ENCODE measurements around the gene GLOD5. TPM values are rescaled to one million over a fixed set of nuclear protein-coding genes. Genes with fewer than 3 reads are reported as not detected.
"Not testable (repeated sequence)": the region's sequence is repeated elsewhere in the genome, so short reads cannot be mapped to it uniquely, and the experiment has no call there.

The GLOD5 gene
- total RNA-seq, 3 donors from 2014 or later (not counting 1 experiment from before 2014, with no cell fraction given) = not detected

GRCh38 chrX:48815266-48815665 is 53.7 kb downstream of the GLOD5 start:
- Histone ChIP-seq H3K27ac (ENCODE audit: low read length) (no peak overlapping the region), H3K36me3 (ENCODE audit: control insufficient read depth, insufficient read depth, low read length) (peaks cover 7% of the 10 kb centered on the region), H3K4me3 (ENCODE audit: low read length) (no peak overlapping the region), H3K4me1 (ENCODE audit: control insufficient read depth, insufficient read depth, low read length) (no peaks in the 10 kb centered on the region), H3K9me3 (ENCODE audit: control insufficient read depth, insufficient read depth, low read length) (no peaks in the 10 kb centered on the region), H3K27me3 (ENCODE audit: control insufficient read depth, insufficient read depth, low read length) (no peaks in the 10 kb centered on the region)
- no peaks in the 10 kb centered on the region for H3K27me3 Mint-ChIP-seq (ENCODE audit: low read depth in 2 of 2)
- no peak overlapping the region for H3K4me3 Mint-ChIP-seq
- no peak for ATAC-seq
- WGBS (ENCODE audit: insufficient coverage) = 97% methylated on average over 6 of the region's 8 CpGs
- no peaks in the 10 kb centered on the region for H3K9me3 Mint-ChIP-seq
- TF ChIP-seq CTCF (IDR thresholded peaks at IDR 0.05) = no peak
- H3K27ac Mint-ChIP-seq = peak overlapping the region in 1 of 2 donors; percentile 45
- peaks cover 0 to 13% of the 10 kb centered on the region in 2 donors for H3K4me1 Mint-ChIP-seq
- no peak for DNase-seq
- no peaks in the 10 kb centered on the region for H3K36me3 Mint-ChIP-seq
- intact Hi-C loops (cut with micrococcal nuclease) = no loop called here

GRCh38 chrX:48816014-48816810 is 54.7 kb downstream of the GLOD5 start:
- Mint-ChIP-seq H3K4me1 (peaks cover 0 to 13% of the 10 kb centered on the region in 2 donors), H3K27me3 (ENCODE audit: low read depth in 2 of 2) (no peaks in the 10 kb centered on the region), H3K27ac (no peak overlapping the region), H3K9me3 (no peaks in the 10 kb centered on the region), H3K4me3 (no peak overlapping the region), H3K36me3 (no peaks in the 10 kb centered on the region)
- Histone ChIP-seq H3K36me3 (ENCODE audit: control insufficient read depth, insufficient read depth, low read length) (peaks cover 7% of the 10 kb centered on the region), H3K9me3 (ENCODE audit: control insufficient read depth, insufficient read depth, low read length) (no peaks in the 10 kb centered on the region), H3K4me3 (ENCODE audit: low read length) (no peak overlapping the region), H3K27me3 (ENCODE audit: control insufficient read depth, insufficient read depth, low read length) (no peaks in the 10 kb centered on the region), H3K4me1 (ENCODE audit: control insufficient read depth, insufficient read depth, low read length) (no peaks in the 10 kb centered on the region), H3K27ac (ENCODE audit: low read length) (no peak overlapping the region)
- WGBS (ENCODE audit: insufficient coverage) = 96% methylated on average over 17 of the region's 18 CpGs
- intact Hi-C loops (cut with micrococcal nuclease) = no loop called here
- no peak for ATAC-seq
- DNase-seq = no peak
- no peak for TF ChIP-seq CTCF (IDR thresholded peaks at IDR 0.05)

- no peak for DNase-seq
- Histone ChIP-seq H3K4me1 (ENCODE audit: control insufficient read depth, insufficient read depth, low read length) (no peaks in the 10 kb centered on the region), H3K27me3 (ENCODE audit: control insufficient read depth, insufficient read depth, low read length) (no peaks in the 10 kb centered on the region), H3K27ac (ENCODE audit: low read length) (no peak overlapping the region), H3K9me3 (ENCODE audit: control insufficient read depth, insufficient read depth, low read length) (no peaks in the 10 kb centered on the region), H3K4me3 (ENCODE audit: low read length) (no peak overlapping the region), H3K36me3 (ENCODE audit: control insufficient read depth, insufficient read depth, low read length) (peaks cover 9% of the 10 kb centered on the region)
- H3K4me1 Mint-ChIP-seq = peaks cover 0 to 13% of the 10 kb centered on the region in 2 donors
- H3K4me3 Mint-ChIP-seq = no peak overlapping the region
- no peaks in the 10 kb centered on the region for H3K36me3 Mint-ChIP-seq
- no peak overlapping the region for H3K27ac Mint-ChIP-seq
- no peak for ATAC-seq
- 97% methylated on average over 16 of the region's 16 CpGs for WGBS (ENCODE audit: insufficient coverage)
- TF ChIP-seq CTCF (IDR thresholded peaks at IDR 0.05) = no peak
- no peaks in the 10 kb centered on the region for H3K27me3 Mint-ChIP-seq (ENCODE audit: low read depth in 2 of 2)
- H3K9me3 Mint-ChIP-seq = no peaks in the 10 kb centered on the region
- intact Hi-C loops (cut with micrococcal nuclease) = no loop called here
These were observed 56.6 kb downstream of the GLOD5 start for GRCh38 chrX:48818098-48818497.

DNA sequence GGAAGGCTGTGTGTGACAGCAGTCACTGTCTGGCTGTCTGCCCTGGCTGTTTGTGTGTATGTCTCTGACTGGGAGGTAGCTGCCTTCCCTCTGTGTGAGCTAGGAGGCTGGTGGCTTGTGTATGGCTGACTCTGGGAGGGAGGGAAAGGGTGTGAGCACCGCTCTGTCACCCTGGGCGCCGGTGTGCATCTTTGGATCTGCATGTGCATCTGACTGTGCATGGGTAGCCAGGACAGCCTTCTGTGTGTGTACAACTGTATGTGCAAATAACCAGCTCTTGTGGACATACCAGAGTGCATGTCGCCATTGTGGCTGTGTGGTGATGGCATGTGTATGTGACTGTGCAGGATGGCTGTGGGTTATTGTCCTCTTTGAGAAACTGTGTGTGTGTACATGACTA is 57.3 kb downstream of the GLOD5 start:
- DNase-seq = no peak
- WGBS (ENCODE audit: insufficient coverage) = 95% methylated on average over 4 of the region's 4 CpGs

GRCh38 chrX:48819394-48819793 is 57.8 kb downstream of the GLOD5 start:
- H3K9me3 ChIP-seq (ENCODE audit: control insufficient read depth, insufficient read depth, low read length); H3K27ac ChIP-seq (ENCODE audit: low read length); H3K4me3 ChIP-seq (ENCODE audit: low read length); H3K4me1 ChIP-seq (ENCODE audit: control insufficient read depth, insufficient read depth, low read length); ATAC-seq; H3K4me1 Mint-ChIP-seq; H3K27me3 ChIP-seq (ENCODE audit: control insufficient read depth, insufficient read depth, low read length); H3K36me3 ChIP-seq (ENCODE audit: control insufficient read depth, insufficient read depth, low read length); H3K9me3 Mint-ChIP-seq; H3K4me3 Mint-ChIP-seq; H3K27me3 Mint-ChIP-seq (ENCODE audit: low read depth in 2 of 2); H3K27ac Mint-ChIP-seq; DNase-seq; intact Hi-C loops (cut with micrococcal nuclease); H3K36me3 Mint-ChIP-seq: not testable (repeated sequence)
- WGBS (ENCODE audit: insufficient coverage) = 95% methylated on average over 8 of the region's 9 CpGs

More for the DNA sequence above, 57.3 kb downstream of the GLOD5 start:
- intact Hi-C loops (cut with micrococcal nuclease) = no loop called here
- Mint-ChIP-seq H3K4me1 (peaks cover 0 to 8% of the 10 kb centered on the region in 2 donors), H3K9me3 (no peaks in the 10 kb centered on the region), H3K36me3 (no peaks in the 10 kb centered on the region), H3K4me3 (no peak overlapping the region), H3K27me3 (ENCODE audit: low read depth in 2 of 2) (no peaks in the 10 kb centered on the region), H3K27ac (no peak overlapping the region)
- H3K36me3 ChIP-seq (ENCODE audit: control insufficient read depth, insufficient read depth, low read length) = peaks cover 9% of the 10 kb centered on the region
- H3K27me3 ChIP-seq (ENCODE audit: control insufficient read depth, insufficient read depth, low read length) = no peaks in the 10 kb centered on the region
- no peak overlapping the region for H3K4me3 ChIP-seq (ENCODE audit: low read length)
- TF ChIP-seq CTCF (IDR thresholded peaks at IDR 0.05) = no peak
- no peaks in the 10 kb centered on the region for H3K9me3 ChIP-seq (ENCODE audit: control insufficient read depth, insufficient read depth, low read length)
- H3K27ac ChIP-seq (ENCODE audit: low read length) = no peak overlapping the region
- H3K4me1 ChIP-seq (ENCODE audit: control insufficient read depth, insufficient read depth, low read length) = no peaks in the 10 kb centered on the region
- no peak for ATAC-seq
